Measurements from ENCODE around the gene FBXO31.
"Not testable (repeated sequence)": the region's sequence is repeated elsewhere in the genome, so short reads cannot be mapped to it uniquely, and the experiment has no call there.

Gene FBXO31

DNA sequence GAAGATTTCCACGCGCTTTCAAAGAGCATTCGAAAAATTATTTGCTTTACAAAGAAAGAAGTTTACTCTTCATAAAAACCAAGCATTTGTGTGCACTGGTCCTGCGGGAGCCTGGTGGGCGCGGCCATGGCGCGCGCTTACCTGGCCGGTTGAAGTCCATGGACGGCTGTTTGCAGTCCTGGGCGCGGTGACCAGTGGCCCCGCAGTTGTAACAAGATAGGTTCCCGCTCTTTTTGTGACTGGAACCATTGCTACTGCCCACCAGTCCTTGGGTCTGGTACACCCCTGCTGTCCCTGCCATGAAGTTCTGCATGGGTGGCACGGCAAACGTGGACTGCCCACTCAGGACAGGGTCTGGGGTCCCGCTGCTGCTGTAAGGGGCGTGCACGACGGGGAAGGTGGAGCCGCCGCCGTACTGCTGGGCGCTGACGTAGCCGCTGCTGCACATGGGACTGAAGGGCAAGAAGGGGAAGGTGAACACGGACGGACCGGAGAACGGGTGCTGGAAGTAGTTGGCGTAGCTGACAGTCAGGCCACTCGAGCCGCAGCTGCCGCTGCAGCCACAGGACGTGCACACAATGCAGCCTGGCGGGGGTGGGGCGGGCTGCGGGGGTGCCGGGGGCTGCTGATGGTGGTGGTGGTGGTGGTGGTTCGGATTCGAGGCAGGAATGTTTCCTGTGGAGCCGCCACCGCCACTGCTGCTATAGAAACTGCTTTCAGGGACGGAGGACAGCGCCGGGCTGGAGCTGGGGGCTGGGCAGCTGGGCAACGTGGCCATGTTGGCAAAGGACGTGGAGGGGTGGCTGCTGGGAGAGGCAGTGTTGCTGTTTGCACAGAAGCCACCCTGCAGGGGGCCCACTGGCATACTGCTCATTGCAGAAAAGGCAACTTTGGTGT, 28.0 kb upstream of the FBXO31 start:
- no peak for ATAC-seq

DNA sequence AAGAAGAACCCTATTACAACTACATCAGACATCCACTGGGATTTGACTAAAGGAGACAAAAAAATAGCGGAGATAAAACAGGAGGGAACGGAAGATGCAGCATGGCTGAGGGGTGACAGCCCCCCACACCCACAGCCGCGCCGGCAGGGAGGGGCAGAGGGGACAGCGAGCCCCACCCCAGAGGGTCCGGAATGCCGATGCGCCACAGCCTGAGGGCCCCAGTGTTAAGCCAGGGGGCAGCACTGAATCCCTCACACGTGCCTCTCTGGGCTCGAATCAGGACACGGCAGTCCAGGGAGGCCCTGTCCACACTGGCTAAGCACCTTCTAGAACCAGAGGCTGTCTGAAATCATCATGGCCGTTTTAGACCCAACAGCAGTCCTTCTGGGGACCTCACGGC, 27.4 kb upstream of the FBXO31 start:
- ATAC-seq, result no peak

DNA sequence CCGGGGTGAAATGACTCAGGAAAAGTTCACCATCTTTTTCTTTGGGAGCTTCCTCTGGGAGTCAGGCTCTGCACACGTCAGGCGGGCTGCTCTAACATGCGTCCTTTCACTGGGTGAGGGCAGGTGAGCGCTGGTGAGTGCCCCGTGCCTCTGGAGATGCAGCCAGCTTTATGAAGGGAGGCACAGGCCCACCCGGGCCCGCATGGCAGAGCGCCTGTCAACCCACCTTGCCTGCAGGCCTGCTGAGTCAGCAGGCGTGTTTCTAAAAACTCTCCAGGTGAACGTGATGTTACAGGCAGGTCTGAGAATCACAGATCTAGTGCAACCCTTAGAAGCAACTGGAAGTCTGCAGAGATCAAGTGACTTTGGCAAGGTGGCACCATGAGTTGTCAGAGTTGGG, 27.0 kb upstream of the FBXO31 start:
- no peak for ATAC-seq

DNA sequence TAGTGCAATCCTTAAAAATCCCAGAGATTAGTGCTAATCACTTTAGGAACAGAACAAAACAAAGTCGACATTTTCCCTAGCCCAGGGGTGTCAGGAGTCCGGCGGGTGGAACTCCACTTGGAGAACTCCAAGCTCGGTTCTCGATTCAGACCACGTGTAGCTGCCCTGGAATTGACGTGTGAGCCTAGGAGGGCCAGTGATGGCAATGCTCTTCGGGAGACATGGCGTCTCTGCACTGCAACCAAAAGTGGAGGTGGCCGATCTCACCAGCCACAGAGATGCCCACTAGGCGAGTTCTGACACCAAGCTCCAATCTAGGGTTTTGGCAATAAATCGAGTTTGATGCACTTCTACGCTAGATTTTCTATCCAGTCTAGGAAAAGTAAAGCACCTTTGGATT, 26.2 kb upstream of the FBXO31 start:
- no peak for ATAC-seq

DNA sequence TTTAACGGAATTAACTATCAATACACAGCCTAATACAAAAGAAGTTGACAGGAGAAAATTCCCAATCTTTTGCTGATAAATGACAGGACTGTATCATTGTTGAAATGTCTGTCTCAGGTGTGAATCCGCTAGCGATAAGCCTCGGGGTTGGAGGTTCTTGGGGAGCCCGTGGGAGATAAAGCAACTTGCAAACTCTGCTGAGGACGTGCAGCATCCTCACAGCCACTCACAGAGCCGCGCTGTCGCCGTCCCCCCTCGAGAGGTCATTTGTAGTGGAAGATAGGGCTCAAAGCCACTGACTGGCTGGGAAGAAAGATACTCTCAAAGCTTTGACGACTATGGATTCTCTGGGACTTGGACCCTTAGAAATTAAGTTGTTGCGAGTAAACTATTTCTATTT, 25.6 kb upstream of the FBXO31 start:
- no peak for ATAC-seq

DNA sequence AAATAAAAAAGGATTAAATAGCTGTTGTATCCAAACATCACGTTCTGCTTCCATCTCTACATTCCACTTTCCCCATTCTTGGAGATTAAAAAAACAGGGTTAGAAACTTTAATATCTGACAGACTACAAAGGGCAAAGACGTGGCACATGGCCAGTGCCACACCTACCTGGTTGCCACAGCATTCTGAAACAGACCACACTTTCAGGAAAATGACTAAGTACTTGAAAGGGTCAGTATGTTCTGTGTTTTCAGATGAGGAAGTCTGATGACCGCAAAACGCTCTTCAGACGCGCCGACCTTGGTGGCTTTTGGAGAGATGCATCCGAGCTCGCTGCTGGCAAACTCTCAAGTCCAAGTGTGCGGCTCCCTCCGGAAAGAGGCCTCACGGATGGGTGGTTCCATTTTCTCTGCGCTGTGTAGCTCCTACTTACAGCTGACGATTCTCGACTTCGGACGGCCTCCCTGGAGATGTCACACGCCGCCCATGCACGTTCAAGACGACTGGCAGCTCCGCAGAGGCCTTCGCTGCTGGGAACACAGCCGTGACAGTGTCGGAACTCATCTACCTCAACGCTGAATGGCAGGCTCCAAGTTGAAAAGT, 24.0 kb upstream of the FBXO31 start:
- no peak for ATAC-seq

DNA sequence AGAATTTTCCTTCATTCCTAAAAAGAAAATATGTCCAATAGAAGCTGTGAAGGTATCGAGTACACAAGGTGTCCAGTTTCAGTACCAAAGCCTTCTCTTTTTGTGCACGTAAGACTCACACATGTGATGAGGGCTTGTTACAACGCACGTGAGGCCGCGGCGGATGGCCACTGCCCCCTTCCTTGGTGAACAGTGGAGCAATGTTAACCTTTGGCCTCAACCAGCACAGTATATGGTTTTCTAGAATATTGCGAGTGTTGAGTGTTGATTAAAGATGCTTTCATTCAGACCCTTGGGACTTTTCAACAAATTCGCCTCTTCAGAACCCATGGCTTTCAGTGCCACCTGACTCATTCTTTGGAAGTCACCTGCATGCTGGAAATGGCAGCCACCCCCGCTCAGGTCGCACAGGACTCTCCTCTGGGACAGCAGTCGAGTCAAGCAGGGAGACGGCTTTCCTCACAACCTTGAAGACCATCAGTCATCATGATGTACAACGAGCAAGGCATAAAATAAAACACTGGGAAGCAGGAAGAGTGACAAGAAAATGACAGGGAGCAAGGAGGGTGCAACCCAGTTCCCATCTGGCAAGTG, 23.0 kb upstream of the FBXO31 start:
- no peak for ATAC-seq

DNA sequence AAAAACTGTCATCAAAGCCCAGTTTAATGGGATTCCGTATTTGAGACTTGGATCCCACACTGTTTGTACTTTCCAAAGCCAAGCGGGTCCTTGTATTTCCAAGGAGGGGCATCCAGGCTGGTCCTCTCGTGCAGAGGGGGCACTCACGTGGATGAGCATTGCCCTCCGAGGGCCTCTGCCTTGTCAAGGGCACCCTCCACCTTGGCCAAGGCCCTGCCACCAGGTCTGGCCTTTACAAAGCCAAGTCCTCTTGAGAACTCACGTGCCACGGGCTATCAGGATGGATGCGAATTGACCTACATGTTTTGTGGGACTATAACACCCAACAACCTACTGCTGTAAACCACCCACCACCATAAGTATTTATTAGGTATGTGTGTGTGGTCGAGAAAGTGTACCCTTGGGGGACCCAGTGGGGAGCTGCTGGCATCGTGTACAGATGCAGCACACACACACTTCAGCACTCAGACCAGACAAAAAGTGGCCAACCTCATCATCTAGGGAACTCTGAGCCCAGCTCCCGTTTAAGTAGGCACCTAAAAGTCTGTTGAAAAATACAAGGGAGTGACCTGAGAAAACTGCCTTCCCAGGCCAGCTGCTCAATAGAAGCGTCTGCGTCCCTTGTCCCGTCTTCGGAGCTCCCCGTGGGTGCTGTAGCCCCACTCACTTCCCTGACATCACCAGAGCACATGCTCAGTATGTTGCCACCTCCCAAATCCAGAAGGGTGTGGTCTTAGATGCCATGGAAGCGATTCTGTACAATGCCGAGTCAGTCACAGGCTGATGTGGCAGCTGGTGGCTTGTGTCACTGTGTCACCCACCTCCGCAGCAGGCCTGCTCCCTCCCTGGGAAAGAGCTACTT, 21.4 kb upstream of the FBXO31 start:
- no peak for ATAC-seq

DNA sequence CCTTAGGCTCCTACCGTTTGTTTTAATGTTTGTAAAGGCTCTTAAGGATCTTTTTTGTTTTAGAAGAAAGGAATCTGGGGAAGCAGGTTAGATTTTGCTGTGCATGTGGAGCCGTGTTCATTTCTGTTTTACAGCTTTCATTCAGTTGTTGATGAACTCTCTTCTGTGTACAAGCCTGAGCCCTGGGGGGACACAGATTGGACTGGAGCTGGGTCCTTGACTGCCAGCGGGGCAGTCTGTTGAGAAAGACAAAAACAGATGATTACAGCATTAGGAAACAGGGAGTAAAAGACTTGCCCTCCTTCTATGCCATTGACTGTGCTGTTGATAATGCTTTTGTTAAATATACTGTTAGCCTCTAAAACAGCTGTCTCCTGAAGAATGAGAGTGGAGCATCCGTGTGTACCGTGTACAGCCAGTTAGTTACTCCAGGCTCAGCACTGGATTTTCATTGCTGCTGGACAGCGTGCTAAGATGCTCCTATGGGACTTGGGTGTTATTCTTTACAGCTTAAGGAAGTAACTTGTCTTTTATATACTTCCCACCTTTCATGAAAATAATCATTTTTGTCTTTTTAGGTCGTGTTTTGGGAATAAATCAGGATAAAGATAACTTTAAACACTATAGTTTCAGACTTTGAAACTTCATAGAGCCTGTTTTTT, 11.7 kb upstream of the FBXO31 start:
- no peak for ATAC-seq

DNA sequence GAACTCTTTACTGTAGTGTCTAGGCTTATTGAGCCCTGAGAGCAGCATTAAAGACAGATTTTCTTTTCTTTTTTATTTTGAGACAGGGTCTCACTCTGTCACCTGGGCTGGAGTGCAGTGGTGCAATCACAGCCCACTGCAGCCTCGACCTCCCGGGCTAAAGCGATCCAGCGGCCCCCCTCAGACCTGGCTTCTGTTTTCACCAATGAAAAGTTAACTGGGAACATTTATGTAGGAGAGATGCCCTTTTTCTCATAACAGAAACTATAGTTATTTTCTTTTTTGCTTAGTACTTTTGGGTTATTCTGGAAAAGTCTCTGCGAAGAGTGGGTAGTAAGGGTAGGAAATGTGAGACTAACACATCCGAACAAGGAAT, 10.1 kb upstream of the FBXO31 start:
- no peak for ATAC-seq

DNA sequence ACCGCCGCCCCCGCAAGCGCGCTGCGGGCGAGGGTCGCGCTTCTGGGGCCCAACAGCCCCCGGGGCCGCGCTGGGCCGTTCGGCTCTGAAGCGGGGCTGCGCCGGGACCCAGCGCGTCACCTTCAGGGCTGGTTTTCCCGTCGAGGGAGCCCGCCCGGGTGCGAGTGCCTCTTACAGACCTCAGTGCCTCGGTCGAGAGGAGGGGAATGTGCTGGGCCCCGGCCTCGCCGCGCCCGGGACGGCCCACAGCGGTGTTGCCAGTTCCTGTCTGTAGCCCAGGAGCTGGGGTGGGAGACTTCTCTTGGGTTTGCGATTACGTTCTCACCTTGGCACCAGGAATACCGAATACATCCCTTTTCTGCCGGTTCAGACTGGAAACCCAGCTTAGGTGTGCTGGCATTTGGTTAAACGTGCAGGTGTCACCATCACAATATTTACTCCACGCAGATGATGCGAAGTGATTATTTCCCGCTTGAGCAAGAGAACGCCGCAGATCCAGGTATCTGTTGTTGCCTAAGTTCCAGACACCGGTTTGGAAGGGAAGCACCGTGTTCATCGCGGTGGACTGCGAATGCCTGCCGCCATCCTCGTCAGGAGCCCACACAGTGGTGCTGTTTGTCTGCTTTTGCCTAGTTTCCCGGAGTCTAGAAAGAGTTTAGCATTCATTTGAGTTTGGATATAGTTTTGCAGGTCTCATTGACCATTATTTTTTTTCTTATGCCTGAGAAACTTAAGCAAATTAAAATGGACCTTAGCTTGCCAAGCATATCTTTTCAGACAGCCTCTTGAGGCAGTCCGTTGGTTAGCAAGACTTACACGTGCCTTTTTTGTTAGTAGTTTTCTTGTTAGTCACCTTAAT, 9.5 kb upstream of the FBXO31 start:
- no peak for ATAC-seq

DNA sequence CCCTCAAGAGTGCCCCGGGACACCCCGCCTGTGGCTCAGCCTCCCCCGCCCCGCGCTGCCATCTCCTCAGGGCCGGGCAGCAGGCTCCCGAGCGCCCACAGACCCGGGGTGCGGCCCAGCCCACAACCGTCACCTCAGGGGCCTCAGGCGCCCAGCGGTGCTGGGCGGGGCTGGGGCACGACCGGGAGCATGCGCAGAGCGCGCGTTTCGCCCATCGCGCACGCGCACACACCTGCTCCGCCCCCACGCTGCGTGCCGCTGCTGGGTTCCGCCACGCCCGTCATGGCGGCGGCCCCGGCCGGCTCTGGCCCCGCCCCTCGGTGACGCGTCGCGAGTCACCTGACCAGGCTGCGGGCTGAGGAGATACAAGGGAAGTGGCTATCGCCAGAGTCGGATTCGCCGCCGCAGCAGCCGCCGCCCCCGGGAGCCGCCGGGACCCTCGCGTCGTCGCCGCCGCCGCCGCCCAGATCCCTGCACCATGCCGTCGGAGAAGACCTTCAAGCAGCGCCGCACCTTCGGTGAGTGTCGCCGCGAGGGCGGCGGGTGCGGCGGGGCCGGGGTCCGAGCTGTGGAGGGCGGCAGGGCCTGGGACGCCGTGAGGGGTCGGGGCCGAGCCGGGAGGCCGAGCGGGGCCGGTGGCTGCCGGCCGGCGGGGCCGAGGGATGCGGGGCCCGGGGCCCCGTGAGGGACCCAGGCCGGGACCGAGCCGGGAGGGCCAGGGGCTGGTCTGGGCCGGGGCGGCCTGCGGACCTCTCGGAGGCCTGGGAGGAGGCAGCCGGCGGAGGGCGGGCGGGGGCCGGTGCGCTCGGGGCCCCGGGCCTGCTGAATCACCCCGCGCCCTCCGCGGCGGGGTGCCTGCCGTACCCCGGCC, 8.6 kb upstream of the FBXO31 start, which contains the start of gene MAP1LC3B:
Gene MAP1LC3B, plus strand, starts transcription at position 387 of the 871 bp plus-strand sequence. Its CDS starts 92 bp downstream, at position 479.
- ATAC-seq, result peak; percentile 64 to 66

DNA sequence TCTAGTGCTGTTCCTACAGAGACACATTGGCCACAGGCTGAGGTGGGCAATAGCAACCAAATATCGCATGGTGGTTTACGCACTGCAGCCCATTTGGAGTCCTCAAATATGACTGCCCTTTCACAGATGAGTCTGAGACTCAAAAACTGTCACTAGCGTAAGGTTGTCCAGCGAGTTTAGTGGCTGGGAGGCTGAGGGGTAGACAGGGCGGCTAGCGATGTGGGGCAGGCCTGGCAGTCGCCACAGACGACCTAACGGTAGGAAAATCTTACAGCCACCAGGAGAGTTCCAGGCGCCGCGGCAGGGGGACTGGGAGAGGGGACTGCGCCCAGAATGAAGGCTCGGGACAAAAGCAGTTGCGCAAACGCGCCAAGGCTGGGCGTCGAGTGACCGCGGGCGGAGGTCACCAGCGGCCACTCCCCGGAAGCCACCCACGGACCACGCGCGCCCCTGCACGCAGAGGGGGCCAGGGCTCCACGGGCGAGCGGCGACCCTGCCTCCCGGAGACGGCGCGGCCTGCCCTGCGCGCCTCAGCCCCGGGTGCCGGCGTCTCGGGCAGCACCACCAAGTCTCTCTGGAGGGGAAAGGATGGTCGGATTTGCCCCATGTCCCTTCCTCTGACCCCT, 7.9 kb upstream of the FBXO31 start:
- no peak for ATAC-seq

DNA sequence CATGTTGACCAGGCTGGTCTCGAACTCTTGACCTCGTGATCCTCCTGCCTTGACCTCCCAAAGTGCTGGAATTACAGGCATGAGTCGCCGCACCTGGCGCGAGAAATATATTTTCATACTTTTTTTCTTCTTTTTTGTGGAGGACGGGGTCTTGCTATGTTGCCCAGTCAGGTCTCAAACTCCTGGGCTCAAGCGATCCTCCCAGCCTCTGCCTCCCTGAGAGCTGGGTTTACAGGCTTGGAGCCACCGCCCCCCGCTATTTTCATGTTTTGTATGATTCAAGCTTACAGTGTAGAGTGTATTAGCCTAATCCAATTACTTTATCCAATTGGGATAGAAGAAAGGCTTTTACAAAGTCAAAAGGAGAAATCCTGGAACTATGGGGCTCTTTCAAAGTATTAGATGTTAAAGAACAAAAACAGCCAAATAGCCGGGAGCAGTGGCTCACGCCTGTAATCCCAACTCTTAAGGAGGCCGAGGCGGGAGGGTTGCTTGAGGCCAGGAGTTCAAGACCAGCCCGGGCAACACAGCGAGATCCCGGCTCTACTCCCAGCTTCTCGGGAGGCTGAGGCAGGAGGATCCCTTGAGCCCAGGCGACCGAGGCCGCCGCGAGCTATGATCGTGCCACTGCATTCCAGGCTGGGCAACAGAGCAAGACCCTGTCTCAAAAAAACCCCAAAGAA, 7.2 kb upstream of the FBXO31 start:
- no peak for ATAC-seq

DNA sequence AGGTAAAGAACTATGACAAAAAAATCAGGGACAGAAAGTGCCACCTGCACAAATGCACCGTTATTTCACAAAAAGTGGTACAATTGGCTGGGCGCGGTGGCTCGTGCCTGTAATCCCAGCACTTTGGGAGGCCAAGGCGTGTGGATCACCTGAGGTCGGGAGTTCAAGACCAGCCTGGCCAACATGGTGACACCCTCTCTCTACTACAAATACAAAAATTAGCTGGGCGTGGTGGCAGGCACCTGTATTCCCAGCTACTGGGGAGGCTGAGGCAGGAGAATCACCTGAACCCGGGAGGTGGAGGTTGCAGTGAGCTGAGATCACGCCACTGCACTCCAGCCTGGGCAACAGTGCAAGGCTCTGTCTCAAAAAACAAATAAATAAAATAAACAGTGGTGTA, 6.3 kb upstream of the FBXO31 start:
- not testable (repeated sequence) for ATAC-seq

DNA sequence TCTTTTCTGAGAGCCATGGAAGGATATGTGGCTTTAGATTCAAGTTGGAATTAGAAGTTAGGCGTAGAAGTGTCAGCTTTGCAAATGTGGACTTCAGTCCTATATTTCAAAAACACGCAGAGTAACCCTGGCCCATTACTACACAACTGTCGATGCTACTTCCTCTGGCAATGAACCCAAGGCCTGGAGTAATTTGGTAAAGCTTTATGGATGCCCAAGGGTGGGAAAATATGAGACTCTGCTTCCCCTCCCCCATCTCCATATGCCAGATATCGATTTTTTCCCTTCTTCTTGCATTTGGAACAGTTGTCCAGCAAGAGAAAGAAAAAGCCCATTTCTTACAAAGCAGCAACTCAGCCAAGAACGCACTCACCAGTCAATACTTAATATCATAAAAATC, 5.7 kb upstream of the FBXO31 start:
- ATAC-seq, result no peak

DNA sequence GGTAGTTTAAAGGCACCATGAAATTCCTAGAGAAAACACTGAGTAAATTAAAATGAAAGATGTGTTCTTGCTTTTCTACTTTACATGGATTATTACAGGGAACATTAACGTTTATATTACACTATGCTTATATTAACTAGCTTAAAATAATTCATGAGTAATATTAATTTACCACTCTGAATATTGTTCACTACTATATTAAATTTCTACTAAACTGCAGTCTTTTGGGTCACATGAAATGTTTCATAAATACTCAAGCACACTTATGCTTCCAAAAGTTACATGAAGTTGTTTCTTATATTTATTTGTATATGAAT, 5.2 kb upstream of the FBXO31 start:
- ATAC-seq, result no peak

DNA sequence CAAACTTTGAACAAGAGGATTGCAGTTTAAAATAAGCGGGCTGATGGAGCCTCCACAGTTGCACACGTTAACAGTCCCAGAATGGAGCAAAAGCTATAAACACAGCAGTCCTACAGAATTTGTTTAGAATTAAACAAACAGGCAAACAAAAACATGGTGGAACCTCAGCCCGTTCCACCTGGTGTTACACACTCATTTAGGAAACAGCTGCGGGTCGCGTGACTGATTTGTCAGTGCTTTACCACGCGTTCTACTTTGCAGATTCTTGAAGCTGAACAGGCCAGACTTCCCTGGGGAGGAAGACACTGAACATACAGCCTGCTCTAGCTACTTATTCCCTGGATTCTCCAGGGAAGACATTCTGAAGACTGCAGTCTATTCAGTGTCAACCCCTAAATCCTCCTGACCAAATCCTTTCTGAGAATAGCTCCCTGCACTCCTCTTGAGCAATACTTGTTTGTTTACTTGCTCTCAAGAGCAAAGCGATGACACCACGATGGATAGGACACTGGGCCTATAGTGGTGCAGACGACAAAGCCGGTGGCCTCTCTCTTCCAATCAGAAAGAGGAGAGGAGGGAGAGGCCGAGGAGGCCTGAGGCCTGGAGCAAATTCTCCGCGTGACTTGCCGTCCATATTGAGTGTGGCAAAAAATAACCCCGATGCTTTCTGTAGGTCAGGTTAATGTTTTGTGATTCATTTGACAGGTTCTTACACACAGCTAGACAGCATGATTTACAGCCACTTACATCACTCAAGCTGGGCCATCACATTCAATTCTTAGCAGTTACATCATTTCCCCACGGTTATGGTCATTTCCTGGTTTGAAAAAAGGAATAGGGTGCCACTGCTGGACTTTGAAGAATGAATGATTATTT, 4.6 kb upstream of the FBXO31 start:
- peak; percentile 74 to 75 for ATAC-seq

DNA sequence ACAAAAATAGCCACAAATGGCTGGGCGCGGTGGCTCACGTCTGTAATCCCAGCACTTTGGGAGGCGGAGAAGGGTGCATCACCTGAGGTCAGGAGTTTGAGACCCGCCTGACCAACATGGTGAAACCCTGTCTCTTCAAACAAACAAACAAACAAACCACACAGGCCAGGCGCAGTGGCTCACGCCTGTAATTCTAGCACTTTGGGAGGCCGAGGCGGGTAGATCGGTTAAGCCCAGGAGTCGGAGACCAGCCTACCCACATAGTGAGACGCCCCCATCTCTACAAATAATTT, 1.2 kb upstream of the FBXO31 start:
- not testable (repeated sequence) for ATAC-seq
